GM19023 (cell line): ENCODE results near the gene APLF.
"Not testable (repeated sequence)": the region's sequence is repeated elsewhere in the genome, so short reads cannot be mapped to it uniquely, and the experiment has no call there.

Source experiments
- ATAC-seq: cut with Tn5 transposase; IDR thresholded peaks from one replicate; pipeline ENCODE4 v1.9.1; 2021; ENCODE audit warnings: mild to moderate bottlenecking, moderate library complexity; ENCODE audit not compliant: unreplicated experiment

Gene APLF

DNA sequence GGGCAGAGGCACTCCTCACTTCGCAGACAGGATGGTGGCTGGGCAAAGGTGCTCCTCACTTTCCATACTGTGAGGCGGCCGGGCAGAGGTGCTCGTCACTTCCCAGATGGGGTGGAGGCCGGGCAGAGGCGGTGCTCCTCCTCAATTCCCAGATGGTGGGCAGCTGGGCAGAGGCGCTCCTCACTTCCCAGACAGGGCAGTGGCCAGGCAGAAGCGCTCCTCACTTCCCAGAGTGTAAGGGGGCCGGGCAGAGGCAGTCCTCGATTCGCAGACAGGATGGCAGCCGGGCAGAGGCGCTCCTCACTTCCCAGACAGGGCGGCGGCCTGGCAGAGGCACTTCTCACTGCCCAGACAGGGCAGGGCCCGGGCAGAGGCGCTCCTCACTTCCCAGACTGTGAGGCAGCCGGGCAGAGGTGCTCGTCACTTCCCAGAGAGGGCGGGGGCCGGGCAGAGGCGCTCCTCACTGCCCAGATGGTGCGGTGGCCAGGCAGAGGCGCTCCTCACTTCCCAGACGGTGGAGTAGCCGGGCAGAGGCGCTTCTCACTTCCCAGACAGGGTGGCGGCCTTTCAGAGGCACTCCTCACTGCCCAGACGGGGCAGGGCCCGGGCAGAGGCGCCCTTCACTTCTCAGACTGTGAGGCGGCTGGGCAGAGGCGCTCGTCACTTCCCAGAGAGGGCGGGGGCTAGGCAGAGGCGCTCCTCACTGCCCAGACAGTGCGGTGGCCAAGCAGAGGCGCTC lies 60.1 kb downstream of the APLF start:
- not testable (repeated sequence) for ATAC-seq

DNA sequence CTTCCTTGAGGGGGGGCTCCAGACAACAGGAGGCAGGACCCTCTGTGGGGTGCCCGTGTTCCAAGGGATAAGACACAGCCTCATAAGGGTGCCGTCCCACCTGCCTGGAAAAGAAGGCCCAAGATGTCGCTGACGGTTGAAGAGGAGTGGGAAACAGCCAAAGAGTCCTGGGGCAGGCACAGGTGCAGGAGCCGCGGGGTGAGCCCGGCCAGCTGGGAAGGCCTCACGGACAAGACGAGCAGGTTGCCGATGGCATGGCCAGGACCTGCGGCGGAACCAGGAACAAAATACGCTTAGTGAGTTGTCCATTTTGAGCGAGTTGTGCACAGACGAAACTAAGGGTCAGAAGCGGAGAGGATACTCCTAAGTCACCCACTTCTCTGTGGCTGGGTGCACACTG lies 61.8 kb downstream of the APLF start:
- not testable (repeated sequence) for ATAC-seq

DNA sequence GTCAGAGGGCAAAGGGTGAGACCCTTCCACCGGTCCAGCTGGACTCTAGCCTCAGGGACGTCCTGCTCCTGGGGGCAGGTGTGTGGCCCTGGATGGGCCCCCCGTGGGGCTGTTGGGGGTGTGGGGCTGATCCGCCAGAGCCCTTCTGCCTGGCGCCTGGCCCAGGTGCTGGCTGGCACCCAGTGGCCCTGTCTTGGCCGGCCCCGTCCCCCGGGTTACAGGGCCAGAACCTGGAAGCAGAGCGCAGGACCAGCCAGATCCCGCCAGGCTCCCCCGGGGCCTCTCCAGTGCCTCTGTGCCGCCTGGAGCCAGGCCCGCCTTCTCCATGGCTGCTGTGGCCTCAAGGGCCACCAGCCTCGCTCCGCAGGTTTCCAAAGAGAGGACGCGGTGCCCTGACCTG lies 62.3 kb downstream of the APLF start:
- ATAC-seq, result not testable (repeated sequence)

DNA sequence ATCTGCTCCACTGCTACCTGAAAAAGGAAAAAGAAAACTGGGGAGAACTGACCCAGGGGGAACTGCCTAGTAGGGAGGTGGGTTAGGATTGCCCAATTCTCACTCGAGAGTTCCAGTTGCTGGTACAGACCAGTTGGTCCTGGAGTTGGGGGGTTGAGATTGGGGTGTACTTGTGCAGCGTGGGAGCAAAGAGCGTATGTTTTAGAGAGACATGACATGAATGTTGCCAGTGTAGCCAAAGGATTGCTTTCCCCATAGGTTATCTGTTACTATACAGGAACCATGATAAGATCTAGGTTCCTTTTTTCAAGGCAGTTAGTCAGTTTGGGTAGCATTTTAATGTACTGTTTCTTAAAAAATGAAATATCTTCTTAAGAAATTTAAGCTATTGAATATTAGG lies 68.6 kb downstream of the APLF start:
- no peak for ATAC-seq

DNA sequence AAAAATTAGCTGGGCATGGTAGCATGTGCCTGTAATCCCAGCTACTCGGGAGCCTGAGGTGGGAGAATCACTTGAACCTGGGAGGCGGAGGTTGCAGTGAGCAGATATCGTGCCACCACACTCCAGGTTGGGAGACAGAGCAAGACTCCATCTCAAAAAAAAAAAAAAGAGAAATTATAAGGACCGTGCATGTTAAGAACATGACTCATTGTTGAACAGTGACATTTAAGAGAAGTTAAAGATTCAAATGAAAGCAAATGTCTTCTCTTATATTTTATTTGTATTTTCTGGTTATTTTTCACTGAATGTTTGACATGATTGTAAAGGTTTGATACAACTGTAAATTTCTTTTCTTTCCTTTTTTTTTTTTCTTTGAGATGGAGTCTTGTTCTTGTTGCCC lies 69.6 kb downstream of the APLF start:
- no peak for ATAC-seq

DNA sequence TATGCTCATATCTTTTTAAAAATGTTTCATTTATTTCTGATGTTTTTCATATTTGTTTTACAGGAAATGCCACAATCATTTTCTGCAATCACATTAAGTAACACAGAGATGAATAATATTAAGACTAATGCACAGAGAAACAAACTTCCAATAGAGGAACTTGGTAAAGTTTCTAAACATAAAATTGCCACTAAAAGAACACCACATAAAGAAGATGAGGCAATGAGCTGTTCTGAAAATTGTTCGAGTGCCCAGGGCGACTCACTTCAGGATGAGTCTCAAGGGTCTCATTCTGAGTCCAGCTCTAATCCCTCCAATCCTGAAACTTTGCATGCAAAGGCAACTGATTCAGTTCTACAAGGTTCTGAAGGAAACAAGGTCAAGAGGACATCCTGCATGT lies 70.4 kb downstream of the APLF start:
- no peak for ATAC-seq

DNA sequence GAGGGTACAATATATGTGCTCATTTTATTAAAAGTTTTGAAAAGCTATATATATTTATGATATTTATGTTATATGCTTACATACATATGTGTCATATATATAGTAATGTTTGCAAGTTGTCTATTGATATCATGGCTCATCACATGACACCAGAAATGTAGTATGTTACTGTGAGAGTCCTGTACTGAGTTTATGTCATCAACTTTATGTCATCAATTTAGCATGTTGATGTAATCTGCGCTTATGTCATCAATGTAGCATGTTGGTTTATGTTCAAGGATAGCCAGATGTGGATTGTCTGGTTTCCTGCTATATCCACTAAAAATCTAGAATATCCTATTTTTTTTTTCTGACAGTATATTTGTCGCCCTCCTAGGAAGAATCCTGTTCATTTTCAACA lies 77.4 kb downstream of the APLF start:
- no peak for ATAC-seq

DNA sequence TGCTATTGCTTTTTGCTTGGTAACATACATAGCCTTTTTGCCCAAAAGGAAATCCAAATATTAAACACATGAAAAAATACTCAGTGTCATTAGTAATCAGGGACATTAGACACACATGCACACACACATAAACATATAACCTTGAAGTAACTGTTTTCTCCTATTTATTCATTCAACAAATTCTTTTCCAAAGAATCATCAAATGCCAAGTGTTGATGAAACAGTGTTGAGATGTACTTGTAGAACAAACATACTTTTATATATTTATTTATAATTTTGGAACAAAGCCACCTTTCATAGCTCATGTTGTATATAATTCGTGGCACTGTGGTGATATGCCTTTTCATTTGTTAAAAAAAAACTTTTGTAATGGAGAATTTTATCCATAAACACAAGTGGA lies 81.0 kb downstream of the APLF start:
- ATAC-seq, result no peak

DNA sequence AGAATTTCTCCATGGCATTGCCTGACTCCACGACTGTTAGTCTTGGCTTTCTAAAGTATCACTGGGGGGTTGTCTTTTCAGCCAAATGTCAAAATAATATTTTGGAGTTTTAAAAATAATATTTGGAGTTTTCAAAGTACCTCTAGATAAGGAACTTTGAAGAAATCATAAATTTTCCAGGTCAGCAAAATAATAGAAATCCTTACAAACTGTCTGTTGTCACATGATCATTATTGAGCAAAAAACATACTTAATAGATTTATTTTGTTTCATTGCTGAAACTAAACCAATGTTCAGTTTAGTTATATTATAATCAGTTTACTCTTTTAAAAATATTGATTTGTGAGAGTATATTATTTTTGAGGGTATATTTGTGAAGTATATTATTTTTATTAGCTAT lies 85.7 kb downstream of the APLF start:
- no peak for ATAC-seq

DNA sequence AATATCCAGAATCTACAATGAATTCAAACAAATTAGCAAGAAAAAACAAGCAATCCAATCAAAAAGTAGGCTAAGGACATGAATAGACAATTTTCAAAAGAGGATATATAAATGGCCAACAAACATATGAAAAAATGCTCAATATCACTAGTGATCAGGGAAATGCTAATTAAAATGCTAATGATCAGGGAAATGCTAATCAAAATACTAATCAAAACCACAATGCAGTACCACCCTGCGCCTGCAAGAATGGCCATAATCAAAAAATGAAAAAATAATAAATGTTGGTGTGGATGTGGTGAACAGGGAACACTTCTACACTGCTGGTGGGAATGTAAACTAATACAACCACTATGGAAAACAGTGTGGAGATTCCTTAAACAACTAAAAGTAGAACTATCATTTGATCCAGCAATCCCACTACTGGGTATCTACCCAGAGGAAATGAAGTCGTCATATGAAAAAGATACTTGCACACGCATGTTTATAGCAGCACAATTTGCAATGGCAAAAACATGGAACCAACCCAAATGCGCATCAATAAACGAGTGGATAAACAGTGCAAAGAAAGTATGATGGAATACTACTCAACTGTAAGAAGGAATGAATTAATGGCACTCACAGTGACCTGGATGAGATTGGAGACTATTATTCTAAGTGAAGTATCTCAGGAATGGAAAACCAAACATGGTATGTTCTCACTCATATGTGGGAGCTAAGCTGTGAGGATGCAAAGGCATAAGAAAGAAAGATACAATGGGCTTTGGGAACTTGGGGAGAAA lies 88.2 kb downstream of the APLF start:
- not testable (repeated sequence) for ATAC-seq

DNA sequence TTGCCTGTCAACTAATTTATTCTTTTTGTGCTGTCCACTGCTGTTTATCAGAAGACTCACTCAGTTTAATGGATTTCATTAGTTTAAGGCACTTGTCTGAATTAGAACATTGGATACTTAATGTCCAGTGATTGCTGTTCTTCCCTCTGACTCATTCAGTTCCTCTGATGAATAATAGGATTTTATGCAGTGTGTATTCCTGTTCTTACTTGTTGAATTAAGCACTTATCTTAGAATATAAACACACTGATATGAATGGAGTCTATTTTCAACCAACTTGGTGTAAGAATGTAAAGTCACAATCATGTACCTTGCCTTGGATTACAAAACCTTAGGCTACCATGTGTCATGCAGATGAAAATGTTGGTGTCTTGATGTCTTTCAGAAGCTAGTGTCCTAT lies 89.0 kb downstream of the APLF start:
- no peak for ATAC-seq

DNA sequence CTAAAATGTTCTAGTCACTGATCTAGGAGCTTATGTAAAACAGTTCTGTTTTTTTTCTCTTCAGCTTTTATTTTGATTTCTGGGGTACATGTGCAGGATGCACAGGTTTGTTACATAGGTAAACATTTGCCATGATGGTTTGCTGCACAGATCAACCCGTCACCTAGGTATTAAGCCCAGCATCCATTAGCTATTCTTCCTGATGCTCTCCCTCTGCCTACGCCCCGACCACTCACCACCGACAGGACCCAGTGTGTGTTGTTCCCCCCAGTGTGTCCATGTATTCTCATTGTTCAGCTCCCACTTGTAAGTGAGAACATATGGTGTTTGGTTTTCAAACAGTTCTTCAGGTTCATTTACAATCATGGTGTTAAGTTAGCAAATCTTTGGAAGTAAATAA lies 91.2 kb downstream of the APLF start:
- ATAC-seq, result no peak

DNA sequence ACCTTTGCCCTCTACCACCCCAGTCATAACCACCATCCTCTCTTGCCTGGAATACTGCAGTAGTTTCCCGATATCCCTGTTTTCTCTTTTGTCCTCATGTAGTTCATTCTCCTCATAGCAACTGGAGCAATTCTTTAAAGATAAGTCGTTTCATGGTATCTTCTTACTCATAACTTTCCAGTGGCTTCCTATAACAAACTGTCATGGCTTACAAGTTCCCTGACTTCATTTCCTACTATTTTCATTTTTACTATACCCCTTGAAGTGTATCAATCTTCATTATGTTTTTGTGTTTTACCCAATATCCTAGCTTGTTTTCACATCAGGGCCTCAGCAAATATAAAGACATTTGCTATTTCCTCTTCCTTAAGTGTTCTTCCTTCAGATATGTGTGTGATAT lies 92.3 kb downstream of the APLF start:
- ATAC-seq, result no peak

DNA sequence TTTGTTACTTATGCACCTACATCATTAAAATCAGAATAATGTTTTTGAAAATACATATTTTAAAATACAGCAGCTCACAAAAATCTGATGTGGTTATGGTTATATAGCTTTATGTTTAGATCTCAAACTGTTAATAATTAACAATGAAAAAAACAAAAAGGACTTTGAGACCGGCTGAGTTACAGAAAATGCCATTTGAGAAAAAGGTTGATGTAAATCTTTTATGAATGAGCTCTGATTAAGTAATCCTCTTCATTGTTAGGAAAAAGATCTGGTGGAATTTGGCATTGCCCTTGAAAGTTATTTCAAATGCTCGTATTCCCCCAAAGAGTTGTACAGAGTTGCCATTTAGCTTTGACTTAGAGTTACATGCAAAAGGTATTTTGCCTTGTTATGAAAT lies 93.2 kb downstream of the APLF start:
- no peak for ATAC-seq

DNA sequence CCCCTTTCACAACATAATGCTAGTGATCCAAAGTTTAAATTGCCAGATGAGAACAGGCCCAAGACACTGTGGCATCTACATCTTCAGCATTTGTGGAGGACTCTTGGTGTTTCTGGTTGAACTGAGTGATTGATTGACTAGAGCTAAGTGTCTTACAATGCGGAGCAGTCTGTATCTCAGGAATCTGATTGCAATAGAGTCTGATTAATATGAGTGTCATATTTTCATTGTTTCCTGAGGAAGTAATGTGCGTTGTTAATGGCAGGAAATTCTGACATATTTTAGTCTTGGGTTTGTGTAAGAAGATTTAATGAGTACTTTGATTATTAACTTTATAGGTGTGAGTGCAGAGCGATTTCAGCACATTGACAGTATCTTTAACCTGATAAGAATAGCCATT lies 94.0 kb downstream of the APLF start:
- no peak for ATAC-seq

DNA sequence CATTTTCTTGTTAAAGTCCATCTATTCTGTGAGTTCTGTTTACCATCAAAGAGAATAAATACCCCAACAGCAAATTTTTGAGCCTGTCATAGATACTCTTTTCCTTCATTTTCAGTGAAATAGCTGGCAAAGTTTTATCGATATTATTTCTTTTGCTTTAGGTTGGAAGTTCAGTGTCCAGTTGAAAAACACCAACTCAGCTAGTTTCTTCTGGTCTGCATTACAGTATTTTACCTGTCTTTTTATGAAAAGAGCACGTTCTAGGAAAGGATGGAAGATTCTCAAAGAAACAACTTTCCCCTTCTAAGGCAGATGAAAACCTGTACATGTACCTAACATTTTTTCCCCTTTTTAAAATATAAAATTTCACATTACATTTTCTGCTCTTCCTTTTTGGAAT lies 95.5 kb downstream of the APLF start:
- no peak for ATAC-seq

DNA sequence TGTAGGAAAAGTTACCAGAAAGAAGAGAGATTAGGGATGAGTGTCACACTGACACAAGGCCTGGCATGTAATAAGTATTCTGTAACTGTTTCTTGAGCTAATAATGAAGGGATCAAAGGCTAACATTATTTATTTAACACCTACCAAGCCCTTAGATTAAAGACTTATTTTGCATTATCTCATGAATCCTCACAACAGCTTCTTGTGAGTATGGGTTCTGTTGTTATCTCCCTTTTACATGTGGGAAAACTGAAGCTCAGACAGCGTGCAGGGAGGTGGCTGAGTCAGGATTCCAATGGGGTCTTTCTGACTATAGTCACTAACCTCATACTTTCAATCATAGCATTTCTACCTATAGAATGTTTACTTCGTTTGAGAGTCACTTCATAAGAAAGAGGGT lies 97.0 kb downstream of the APLF start:
- no peak for ATAC-seq

DNA sequence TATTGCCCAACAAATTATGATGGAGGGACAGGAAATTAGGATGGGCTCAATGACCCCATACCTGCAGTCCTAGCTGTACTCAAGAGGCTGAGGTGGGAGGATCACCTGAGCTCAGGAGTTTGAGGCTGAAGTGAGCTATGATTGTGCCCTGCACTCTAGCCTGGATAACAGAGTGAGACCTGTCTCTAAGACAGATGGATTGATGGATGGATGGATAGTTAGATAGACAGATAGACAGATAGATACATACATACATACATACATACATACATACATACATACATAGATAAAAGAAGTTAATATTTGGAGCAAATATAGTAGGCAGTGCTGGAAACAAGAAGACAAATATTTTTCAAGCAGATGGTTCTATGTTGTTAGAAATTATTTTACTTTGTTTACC lies 97.9 kb downstream of the APLF start:
- no peak for ATAC-seq

DNA sequence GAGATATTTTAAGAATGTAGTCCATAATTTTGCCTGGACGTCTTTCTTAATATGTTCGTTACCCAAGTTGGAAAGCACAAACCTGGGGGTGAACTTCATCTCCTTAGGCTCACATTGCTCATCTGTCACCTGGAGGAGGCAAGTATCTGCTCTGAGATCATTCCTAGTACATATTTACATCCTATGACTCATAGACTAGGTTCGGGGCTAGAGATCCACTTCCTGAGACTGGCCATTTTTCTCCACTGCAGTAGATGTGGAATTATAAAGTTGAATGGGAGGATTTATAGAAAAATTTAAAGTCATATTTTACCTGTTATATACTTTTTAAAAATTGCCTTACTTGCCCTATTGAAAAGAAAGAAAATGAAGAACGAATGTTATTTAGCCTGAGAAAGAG lies 98.5 kb downstream of the APLF start:
- no peak for ATAC-seq

DNA sequence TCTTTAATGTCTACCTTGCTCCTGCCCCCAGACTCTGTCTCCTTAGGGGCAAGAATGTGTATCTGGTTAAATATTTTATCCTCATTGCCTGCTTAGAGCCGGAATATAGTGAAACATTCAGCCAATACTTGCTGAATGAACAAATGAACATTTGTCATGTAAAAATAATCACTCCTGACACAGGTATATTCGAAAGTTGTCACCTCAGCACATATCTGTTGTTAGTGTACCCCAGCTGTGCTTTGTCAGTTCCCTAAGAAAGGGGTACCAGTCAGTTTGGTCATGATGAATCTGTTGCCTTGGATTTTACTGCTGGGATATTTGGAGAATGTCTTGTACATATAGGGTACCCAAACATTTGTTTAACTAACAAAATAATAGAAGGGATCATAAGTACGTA lies 99.0 kb downstream of the APLF start:
- no peak for ATAC-seq

DNA sequence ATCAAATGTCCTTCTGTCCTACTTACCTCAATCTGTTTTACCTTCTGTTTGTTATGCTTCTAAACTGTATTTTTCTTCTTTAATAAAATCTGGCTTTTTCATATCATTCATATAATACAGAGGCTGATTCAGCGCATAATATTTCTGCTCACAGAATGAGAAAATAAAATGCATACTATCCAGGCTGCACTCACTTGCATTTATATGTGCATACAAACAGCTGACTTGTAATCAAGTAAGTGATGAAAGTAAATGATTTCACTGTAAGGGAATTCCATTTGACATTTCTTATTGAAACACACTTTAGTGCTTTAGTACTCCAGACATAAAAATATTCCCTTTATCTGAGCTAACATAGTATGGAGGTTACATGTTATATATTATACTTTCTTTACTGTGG lies 100.7 kb downstream of the APLF start:
- ATAC-seq, result no peak

DNA sequence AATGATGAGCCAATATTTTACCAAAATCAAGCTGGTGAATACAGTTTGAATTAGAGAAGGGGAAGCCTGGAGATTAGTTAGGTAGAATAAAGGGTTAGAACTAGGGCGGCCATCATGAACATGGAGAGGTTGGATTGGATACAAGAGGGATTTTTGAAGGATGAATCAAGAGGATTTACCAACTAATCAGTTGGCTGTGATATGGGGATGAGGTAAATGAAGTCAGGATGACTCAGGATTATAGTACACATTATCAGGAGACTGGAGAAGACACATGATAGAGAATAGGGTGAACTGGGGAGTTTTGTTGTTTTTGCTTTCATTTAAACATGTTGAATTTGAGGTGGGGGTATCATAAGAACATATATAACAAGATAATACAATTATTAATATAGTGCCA lies 102.2 kb downstream of the APLF start:
- ATAC-seq, result no peak

DNA sequence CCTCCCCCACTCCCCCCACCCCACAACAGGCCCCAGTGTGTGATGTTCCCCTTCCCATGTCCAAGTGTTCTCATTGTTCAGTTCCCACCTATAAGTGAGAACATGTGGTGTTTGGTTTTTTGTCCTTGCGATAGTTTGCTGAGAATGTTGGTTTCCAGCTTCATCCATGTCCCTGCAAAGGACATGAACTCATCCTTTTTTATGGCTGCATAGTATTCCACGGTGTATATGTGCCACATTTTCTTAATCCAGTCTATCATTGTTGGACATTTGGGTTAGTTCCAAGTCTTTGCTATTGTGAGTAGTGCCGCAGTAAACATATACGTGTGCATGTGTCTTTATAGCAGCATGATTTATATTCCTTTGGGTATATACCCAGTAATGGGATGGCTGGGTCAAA lies 103.0 kb downstream of the APLF start:
- not testable (repeated sequence) for ATAC-seq
